Endometrium (tissue), 2 donors: Measurements from ENCODE around the gene ATXN1.
A peak's percentile ranks its signal among the peaks of the same experiment; 100 is the strongest.

Experiments used
- FAIRE-seq: peaks from 2 replicates; lab custom pipeline; 2012; peaks lifted over from hg19 to GRCh38; lab: Jason Lieb, UNC
- donor health status: control.
- donor health status: control.

ATXN1 gene

DNA sequence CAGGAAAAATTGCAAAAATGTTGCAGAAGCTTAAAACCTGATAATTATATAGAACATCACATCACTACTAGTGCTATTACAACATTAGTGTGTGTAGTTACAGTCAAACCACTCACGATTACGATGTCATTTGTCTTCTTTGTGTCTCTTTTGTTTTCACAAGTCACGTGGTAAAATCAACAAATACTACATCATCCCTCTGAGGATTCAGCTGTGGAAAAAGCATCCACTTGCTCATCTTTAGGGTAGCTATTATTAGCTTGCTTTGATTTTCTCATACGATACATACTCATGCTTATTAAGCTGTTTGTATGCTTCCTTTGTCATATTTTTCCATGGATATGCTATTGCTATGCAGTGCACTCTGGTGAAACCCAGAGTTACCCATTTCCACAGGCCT lies 22.2 kb upstream of the ATXN1 start:
- no peak for FAIRE-seq

DNA sequence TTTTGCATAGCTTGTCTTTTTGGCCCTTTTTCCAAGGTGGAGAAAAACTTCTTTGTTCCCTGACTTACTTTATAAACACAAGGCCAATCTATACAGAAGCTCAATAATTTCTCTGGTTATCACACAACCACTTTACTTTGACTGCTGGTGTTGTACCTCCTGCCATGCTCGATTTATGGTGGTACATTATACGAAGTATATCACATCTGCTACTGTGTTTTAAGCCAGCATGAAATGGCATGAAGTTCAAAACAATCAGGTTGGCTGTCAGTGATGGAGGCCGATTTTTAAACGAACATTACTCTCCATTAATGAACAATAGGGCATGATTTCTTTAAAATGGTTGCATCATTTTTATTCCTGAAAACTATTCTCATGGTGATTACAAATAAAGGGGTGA lies 21.0 kb upstream of the ATXN1 start:
- no peak for FAIRE-seq

DNA sequence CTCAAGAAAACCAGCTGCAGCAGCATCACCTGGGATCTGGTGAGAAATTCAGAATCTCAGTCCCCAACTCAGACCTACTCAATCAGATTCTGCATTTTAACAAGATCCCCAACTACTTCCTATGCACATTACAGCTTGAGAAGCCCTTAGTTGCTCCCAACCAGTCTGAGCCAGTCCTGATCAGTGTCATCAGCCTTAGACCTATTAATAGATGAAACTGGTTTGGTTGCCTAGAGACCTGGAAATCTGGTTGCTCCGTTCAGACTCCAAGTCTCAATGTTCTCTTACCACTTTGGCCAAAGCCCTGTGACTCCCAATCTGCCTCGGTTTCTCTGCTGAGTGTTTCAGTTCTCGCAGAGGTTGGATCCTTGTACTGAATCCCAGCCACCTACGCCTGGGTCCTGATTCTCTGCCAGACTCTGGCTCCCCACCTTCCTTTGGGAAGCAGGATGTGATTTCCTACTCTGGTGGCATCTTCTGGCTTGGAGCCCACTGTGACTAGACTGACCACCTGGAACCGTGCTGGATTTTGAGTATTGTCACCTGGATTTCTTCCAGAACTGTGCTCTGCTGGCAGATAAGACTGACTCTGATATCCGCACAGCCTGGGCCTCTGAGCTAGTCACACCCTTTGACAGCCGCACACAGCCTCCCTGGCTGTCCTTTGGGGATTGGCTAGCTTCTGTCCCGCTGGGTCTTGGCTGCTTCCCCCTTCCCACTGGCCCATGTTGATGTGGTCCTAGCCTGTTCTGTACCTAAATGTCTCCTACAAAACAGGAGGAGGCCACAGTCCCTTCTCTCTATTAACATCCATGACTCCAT lies 20.3 kb upstream of the ATXN1 start:
- FAIRE-seq = no peak

GRCh38 chr6:16778521-16778920 lies 17.3 kb upstream of the ATXN1 start:
- FAIRE-seq = no peak

DNA sequence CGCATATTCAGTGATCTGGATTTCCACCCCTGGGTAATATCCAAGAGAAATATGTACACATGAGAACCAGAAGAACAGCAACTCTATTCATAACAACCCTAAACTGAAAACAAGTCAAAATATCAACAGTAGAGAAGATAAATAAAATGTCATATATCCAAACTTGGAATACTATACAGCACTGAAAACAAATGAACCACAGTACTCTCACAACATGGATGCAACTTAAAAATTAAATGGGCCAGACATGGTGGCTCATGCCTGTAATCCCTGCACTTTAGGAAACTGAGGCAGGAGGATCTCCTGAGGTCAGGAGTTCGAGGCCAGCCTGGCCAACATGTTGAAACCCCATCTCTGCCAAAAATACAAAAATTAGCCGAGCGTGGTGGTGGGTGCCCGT lies 16.5 kb upstream of the ATXN1 start:
- no peak for FAIRE-seq

GRCh38 chr6:16776394-16777017 lies 15.2 kb upstream of the ATXN1 start:
- no peak for FAIRE-seq

DNA sequence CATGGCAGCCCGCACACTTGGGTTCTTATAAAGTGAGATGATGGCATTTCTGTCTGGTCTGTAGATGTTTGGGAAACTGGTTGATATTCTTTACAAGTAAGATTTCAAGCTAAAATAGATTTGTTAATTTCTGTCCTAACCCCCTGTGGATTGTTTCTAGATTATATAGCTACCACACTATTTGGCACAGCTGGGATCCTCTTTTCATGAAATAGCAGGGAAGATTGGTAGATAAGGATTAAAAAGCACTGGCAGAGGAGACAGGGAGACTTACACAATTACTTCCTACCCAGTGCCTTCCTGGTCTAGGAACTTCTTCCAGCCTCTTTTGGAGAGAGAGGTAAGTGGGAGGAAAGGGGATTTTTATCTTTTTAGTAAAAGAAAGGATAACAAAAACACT lies 13.2 kb upstream of the ATXN1 start:
- FAIRE-seq = no peak

- no peak for FAIRE-seq
Observed at GRCh38 chr6:16773362-16773761, 12.1 kb upstream of the ATXN1 start.

DNA sequence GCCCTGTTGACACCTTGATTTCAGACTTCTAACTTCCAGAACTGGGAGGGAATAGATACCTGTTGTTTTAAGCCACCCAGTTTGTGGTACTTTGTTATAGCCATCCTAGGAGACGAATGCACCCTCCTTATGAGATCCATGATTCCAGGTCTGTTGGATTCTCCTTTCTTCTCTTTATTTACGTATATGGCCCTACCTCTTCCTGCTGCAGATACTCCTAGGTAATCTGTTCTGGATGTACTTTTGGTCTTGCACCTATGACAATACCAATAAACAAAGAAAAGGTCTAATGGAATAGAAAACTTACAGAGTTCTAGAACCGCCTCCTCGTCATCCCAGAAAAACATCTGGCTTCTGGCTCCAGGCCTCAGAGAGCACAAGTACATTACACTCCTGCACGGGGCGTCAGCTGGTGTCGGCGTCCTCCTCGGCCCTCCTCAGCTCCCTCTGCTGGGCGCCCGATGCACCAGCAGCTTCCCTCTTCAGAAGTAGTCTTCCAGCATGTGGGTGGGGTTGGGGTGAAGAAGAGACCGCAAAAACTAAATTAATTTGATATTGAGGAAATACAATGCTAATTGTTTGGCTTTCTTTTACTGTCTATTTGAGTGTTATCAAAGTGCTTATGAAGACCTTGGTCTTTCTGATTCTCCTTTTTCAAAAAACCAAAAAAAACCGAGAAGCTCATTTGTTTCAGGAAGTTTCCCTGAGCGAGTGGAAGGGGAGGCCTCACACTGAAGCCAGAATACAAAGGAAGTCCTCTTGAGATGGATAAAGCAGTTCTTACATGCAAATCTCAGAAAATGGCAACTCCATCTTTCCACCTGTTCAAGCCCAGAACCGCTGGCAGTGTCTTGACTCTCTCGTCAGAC lies 9.7 kb upstream of the ATXN1 start:
- FAIRE-seq = no peak

DNA sequence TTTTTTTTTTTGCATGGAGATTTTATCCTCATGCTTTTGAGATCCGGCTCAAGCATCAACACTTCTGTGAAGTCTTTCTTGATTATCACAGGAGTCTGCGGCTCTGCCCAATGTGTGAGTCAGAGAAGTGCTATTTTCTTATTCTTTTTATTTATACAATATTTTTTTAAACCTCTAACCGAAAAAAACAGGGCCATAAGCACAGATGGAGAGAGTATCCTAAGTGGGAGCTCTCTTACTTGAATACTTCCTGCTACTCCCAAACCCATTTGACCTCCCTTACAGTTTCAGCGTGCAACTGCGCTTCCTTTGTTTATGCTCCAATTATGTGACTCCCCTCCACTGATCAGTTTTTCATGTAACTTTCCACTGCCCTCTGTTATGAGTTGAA lies 8.7 kb upstream of the ATXN1 start:
- peak; percentile 91 for FAIRE-seq

GRCh38 chr6:16769131-16769985 lies 8.1 kb upstream of the ATXN1 start:
- FAIRE-seq = no peak

DNA sequence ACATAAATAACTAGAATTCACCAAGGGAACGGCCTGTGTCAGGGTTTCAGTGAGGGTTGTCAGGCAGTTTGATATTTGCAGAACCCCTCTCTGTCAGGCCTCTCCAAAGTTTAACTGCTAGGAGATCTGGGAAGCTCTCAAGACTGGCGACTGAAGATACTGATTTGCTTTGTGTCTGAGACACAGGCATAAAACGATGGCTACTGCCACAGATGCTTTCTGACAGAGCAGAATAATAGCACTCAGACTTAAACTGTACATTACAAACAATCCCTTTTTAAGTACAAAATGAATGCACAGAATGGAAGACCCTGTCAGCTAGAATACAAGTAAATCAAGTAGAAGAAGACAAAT lies 7.2 kb upstream of the ATXN1 start:
- no peak for FAIRE-seq

DNA sequence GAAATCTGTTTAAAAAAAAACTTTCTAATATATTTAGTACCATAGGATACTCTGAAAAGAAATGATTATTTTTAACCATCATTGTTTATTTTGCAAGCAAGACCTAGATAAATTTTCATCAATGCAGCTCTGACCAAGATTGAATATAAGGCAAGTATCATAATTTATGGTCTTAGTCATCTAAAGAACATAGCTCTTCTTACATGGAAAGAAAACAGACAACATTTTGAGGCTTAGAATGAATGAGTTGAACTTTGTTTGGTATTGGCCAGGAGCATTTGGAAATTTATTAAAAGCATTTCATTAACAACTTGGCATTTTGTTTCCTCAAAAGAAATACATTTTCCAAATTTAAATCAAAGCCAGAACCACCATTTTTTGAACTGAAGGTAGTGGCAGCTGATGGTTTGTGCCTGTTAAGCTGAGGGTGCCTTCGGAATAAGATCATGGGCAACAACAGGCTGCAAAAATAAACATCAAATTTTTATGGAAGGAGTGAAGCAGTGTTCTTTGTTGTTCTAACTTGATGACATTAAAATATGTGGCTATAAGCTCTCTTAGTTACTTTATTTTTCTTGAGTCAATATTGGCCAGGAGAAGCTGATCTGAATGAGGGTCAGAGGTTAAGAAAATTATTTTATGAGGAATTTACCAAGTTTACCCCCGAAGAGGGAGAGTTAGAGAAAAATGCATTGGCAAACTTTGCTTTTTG lies 6.7 kb upstream of the ATXN1 start:
- no peak for FAIRE-seq

- no peak for FAIRE-seq
Observed at GRCh38 chr6:16766836-16767745, 5.8 kb upstream of the ATXN1 start.

GRCh38 chr6:16766043-16766536 lies 4.8 kb upstream of the ATXN1 start:
- no peak for FAIRE-seq

DNA sequence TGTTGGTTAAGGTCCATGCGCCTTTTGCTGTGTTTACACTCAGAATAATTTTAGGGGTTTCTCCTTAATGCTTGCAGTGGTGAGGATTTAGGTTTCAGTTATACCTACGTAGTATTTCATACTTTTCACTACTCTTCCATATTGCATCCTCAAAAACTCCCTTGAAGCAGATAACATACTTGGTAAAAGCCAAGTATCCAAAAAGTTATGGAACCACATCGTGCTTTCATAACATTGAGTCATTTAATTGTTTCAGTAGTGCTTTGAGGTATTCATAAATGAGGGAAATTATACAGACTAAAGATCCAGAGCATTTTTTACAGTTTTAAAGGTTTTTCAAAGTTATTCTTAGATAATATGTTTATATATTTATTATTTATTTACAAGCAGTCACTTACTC lies 4.0 kb upstream of the ATXN1 start:
- no peak for FAIRE-seq

GRCh38 chr6:16764188-16764950 lies 3.1 kb upstream of the ATXN1 start:
- FAIRE-seq = no peak

DNA sequence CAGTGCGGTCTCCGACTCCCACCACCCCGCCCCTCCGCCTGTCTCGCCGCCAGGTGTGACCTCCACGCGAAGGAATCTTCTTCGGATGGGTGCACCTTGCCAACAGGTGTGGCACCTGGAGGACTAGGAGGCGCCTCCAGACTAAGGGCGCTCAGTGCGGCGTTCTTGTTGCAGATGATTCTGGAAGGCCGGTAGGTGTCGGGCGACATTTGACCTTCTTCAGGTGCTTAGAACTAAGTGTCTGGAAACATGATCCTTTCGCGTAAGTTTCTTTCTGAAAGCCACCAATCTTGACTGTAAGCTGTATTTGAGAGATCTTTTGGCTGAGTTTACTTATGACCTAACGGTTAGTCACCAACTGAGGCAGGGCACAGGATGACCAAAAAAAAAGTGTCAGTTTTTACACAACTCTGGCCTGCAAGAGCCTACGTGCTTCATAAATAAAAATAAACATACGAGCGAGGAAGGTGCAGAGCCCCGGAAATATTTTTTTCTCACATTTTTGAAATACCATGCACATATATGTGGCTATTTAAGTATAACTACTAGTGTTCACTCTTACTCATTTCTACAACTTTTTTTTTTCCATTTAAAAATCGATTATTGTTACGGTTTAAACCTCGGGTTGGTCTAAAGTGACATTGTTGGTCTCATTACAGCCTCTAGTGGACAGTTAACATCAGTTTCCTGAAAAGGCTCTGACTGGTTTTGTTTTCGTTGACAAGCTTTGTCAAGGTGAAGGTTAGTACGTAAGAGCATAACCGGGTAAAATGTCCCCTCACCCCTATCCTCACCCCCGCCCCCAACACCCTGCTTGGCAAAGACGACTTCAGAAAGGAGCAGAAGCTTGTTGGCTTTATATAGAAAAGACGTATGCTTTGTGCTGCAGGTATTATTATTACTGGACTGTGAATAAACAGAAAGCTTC lies 1.6 kb upstream of the ATXN1 start:
- peak; percentile 80 for FAIRE-seq

- no peak for FAIRE-seq
Observed at GRCh38 chr6:16762268-16762549, 949 bp upstream of the ATXN1 start.
